GM19023 (cell line): ENCODE results near the gene TMEM233.
"Not testable (repeated sequence)": the region's sequence is repeated elsewhere in the genome, so short reads cannot be mapped to it uniquely, and the experiment has no call there.

Experiments
- ATAC-seq: cut with Tn5 transposase; IDR thresholded peaks from one replicate; pipeline ENCODE4 v1.9.1; 2021; ENCODE audit warnings: mild to moderate bottlenecking, moderate library complexity; ENCODE audit not compliant: unreplicated experiment

Gene TMEM233

GRCh38 chr12:119657001-119657400 lies 63.4 kb downstream of the TMEM233 start:
- ATAC-seq = not testable (repeated sequence)

- not testable (repeated sequence) for ATAC-seq
These were observed 64.6 kb downstream of the TMEM233 start for GRCh38 chr12:119658166-119658565.

GRCh38 chr12:119659289-119659897 lies 65.8 kb downstream of the TMEM233 start:
- no peak for ATAC-seq

- no peak for ATAC-seq
These were observed 66.5 kb downstream of the TMEM233 start for GRCh38 chr12:119660076-119660475.

- ATAC-seq = no peak
These were observed 68.3 kb downstream of the TMEM233 start for GRCh38 chr12:119661882-119662281.

- no peak for ATAC-seq
These were observed 71.1 kb downstream of the TMEM233 start for GRCh38 chr12:119664642-119665041.

GRCh38 chr12:119665164-119665929 lies 71.8 kb downstream of the TMEM233 start:
- ATAC-seq = no peak

GRCh38 chr12:119666226-119666795 lies 72.7 kb downstream of the TMEM233 start:
- no peak for ATAC-seq

- ATAC-seq = peak; percentile 11
These were observed 73.5 kb downstream of the TMEM233 start for GRCh38 chr12:119666900-119667576.

- peak; percentile 95 for ATAC-seq
These were observed 74.2 kb downstream of the TMEM233 start, which contains the start of gene PRKAB1 for GRCh38 chr12:119667577-119668323. Gene PRKAB1 (plus strand): TSS chr12:119668133. CDS start chr12:119668245, 112 bp downstream.

GRCh38 chr12:119668324-119668841 lies 74.8 kb downstream of the TMEM233 start:
- no peak for ATAC-seq

- no peak for ATAC-seq
These were observed 76.3 kb downstream of the TMEM233 start for GRCh38 chr12:119669744-119670472.

GRCh38 chr12:119671070-119671469 lies 77.5 kb downstream of the TMEM233 start:
- no peak for ATAC-seq

- no peak for ATAC-seq
These were observed 78.6 kb downstream of the TMEM233 start for GRCh38 chr12:119672194-119672593.

- no peak for ATAC-seq
These were observed 80.1 kb downstream of the TMEM233 start for GRCh38 chr12:119673634-119674033.

GRCh38 chr12:119674560-119674959 lies 81.0 kb downstream of the TMEM233 start:
- no peak for ATAC-seq

GRCh38 chr12:119676022-119676421 lies 82.4 kb downstream of the TMEM233 start:
- no peak for ATAC-seq

- no peak for ATAC-seq
These were observed 83.0 kb downstream of the TMEM233 start for GRCh38 chr12:119676573-119676972.

GRCh38 chr12:119678459-119678858 lies 84.9 kb downstream of the TMEM233 start:
- ATAC-seq = no peak

- ATAC-seq = no peak
These were observed 85.5 kb downstream of the TMEM233 start for GRCh38 chr12:119679081-119679480.
